ENCODE results near the gene ALDOC.
"Not testable (repeated sequence)": the region's sequence is repeated elsewhere in the genome, so short reads cannot be mapped to it uniquely, and the experiment has no call there.

Gene ALDOC

GRCh38 chr17:28580959-28581358 lies 4.3 kb upstream of the ALDOC start:
- no peak for DNase-seq

- no peak for DNase-seq
Observed at GRCh38 chr17:28579526-28579925, 2.8 kb upstream of the ALDOC start.

GRCh38 chr17:28578246-28579195 lies 1.8 kb upstream of the ALDOC start:
- DNase-seq, result no peak

GRCh38 chr17:28577466-28577824 lies 750 bp upstream of the ALDOC start:
- DNase-seq, result no peak

- DNase-seq, result not testable (repeated sequence)
Observed at GRCh38 chr17:28576016-28576415, 679 bp downstream of the ALDOC start.

- peak; percentile 28 to 51 for DNase-seq
Observed at GRCh38 chr17:28575126-28575795, 1.4 kb downstream of the ALDOC start.

- no peak for DNase-seq
Observed at GRCh38 chr17:28574526-28574925, 2.2 kb downstream of the ALDOC start.

GRCh38 chr17:28573966-28574480 lies 2.7 kb downstream of the ALDOC start:
- no peak for DNase-seq

- no peak for DNase-seq
Observed at GRCh38 chr17:28573521-28573920, 3.2 kb downstream of the ALDOC start.

GRCh38 chr17:28573040-28573380 lies 3.7 kb downstream of the ALDOC start:
- DNase-seq, result no peak

GRCh38 chr17:28572259-28573039 lies 4.2 kb downstream of the ALDOC start:
- no peak for DNase-seq

- peak; percentile 74 to 89 for DNase-seq
Observed at GRCh38 chr17:28571361-28572122, 5.2 kb downstream of the ALDOC start, which contains the start of gene PIGS. PIGS (minus strand) TSS chr17:28571524; CDS start chr17:28571496, 28 bp downstream.

GRCh38 chr17:28570716-28571360 lies 5.9 kb downstream of the ALDOC start:
- peak in 1 of 2 experiments; percentile 6 for DNase-seq

GRCh38 chr17:28569446-28569845 lies 7.2 kb downstream of the ALDOC start:
- no peak for DNase-seq

- no peak for DNase-seq
Observed at GRCh38 chr17:28567604-28568003, 9.1 kb downstream of the ALDOC start.

- no peak for DNase-seq
Observed at GRCh38 chr17:28563475-28563874, 13.2 kb downstream of the ALDOC start.

GRCh38 chr17:28555022-28555421 lies 21.7 kb downstream of the ALDOC start:
- DNase-seq, result no peak

GRCh38 chr17:28554565-28554964 lies 22.1 kb downstream of the ALDOC start:
- no peak for DNase-seq

GRCh38 chr17:28553000-28553505 lies 23.6 kb downstream of the ALDOC start:
- DNase-seq, result no peak

GRCh38 chr17:28552176-28552999 lies 24.3 kb downstream of the ALDOC start, which contains the start of gene UNC119:
UNC119 (minus strand) TSS chr17:28552624; CDS start chr17:28552557, 67 bp downstream.
- DNase-seq, result no peak
